GM12878 (cell line): ENCODE data around the gene NOD2. TPM values are rescaled to one million over a fixed set of nuclear protein-coding genes. Genes with fewer than 3 reads are reported as not detected.
A peak's percentile ranks its signal among the peaks of the same experiment; 100 is the strongest.

Source experiments
- ATAC-seq: fragments of 200-7000 bp; cut with Tn5 transposase; 3 replicates; pipeline ENCODE4 v1.9.1; 2020; ENCODE audit warnings: mild to moderate bottlenecking, moderate library complexity
- BruUV-seq: library from RNA; stranded (reverse); fragments of 400-500 nt; replicated peaks from 2 replicates; lab custom pipeline; 2021; lab: Mats Ljungman, UMichigan
- CTCF ChIA-PET: fragments of 300-600 bp; sonication (Branson Sonifier 250); formaldehyde crosslinking; extraction: SDS; loops from one replicate; lab custom pipeline; 2021; ENCODE audit warnings: inconsistent platforms; lab: Yijun Ruan, JAX
- POLR2A ChIA-PET: fragments of 350-600 bp; formaldehyde crosslinking; extraction: SDS; loops from one replicate; lab custom pipeline; 2021; ENCODE audit warnings: inconsistent platforms; lab: Charles Lee
- RAD21 ChIA-PET: fragments of 300-600 bp; sonication (Branson Sonifier 250); formaldehyde crosslinking; loops from one replicate; lab custom pipeline; 2023; ENCODE audit warnings: antibody characterized with exemption; ENCODE audit not compliant: unreplicated experiment; lab: Charles Lee
- SMC1A ChIA-PET: fragments of 300-600 bp; sonication (Branson Sonifier 250); formaldehyde crosslinking; loops from one replicate; lab custom pipeline; 2023; ENCODE audit not compliant: unreplicated experiment, uncharacterized antibody; lab: Charles Lee
- DNase-seq: peaks from one replicate; pipeline ENCODE4 v3.0.0-alpha.2; 2011; ENCODE audit warnings: low read depth, low spot score
- FAIRE-seq: peaks from 3 replicates; lab custom pipeline; 2011; peaks lifted over from hg19 to GRCh38; lab: Jason Lieb, UNC
- H2AFZ ChIP-seq: 2 replicates; pipeline ENCODE4 v1.6.0; 2011; ENCODE audit warnings: low read depth, low read length, control low read depth; ENCODE audit not compliant: control insufficient read depth
- H3K27ac ChIP-seq: 2 replicates; pipeline ENCODE4 v1.5.1; 2011; ENCODE audit warnings: control low read depth; ENCODE audit not compliant: control insufficient read depth, insufficient read depth
- H3K27me3 ChIP-seq, 2 experiments: replicated peaks in 1 of 2; 2 replicates each; pipeline versions ENCODE4 v1.6.0 to v1.6.1; 2011; ENCODE audit warnings: low read length in 1 of 2; ENCODE audit not compliant: control insufficient read depth in 2 of 2, insufficient read depth in 2 of 2
- H3K36me3 ChIP-seq, 2 experiments: 2 replicates each; pipeline ENCODE4 v1.5.1; 2011; ENCODE audit warnings: low read length in 1 of 2; ENCODE audit not compliant: control insufficient read depth in 2 of 2, insufficient read depth in 2 of 2
- H3K4me1 ChIP-seq: 2 replicates; pipeline ENCODE4 v1.6.1; 2011; ENCODE audit warnings: mild to moderate bottlenecking, low read length, moderate library complexity, mixed read lengths; ENCODE audit not compliant: control insufficient read depth, insufficient read depth
- H3K4me2 ChIP-seq: 2 replicates; pipeline ENCODE4 v1.6.0; 2011; ENCODE audit warnings: control low read depth; ENCODE audit not compliant: control insufficient read depth, insufficient read depth
- H3K4me3 ChIP-seq: fragments of 200-600 bp; sonication (generic); 2 replicates; pipeline ENCODE4 v1.5.1; 2016
- H3K79me2 ChIP-seq: 2 replicates; pipeline ENCODE4 v1.6.0; 2011; ENCODE audit warnings: low read length; ENCODE audit not compliant: control insufficient read depth, insufficient read depth
- H3K9ac ChIP-seq: 2 replicates; pipeline ENCODE4 v1.8.0; 2011; ENCODE audit warnings: low read length, control low read depth, mixed read lengths; ENCODE audit not compliant: control insufficient read depth, insufficient read depth
- H3K9me3 ChIP-seq: replicated peaks from 3 replicates; pipeline ENCODE4 v1.5.1; 2011; ENCODE audit warnings: mild to moderate bottlenecking, low read length; ENCODE audit not compliant: control insufficient read depth, insufficient read depth
- H4K20me1 ChIP-seq: 2 replicates; pipeline ENCODE4 v1.6.0; 2011; ENCODE audit not compliant: control insufficient read depth, insufficient read depth
- BACH1 ChIP-seq: fragments of 450-650 bp; IDR thresholded peaks from 2 replicates; pipeline ENCODE4 v1.6.1; 2017; ENCODE audit warnings: mild to moderate bottlenecking, borderline replicate concordance
- CHD1 ChIP-seq: IDR thresholded peaks from 2 replicates; pipeline ENCODE4 v1.6.1; 2012; ENCODE audit warnings: low read depth, low read length, improper control_type of control experiment
- IKZF1 ChIP-seq: fragments of 450-650 bp; conservative IDR thresholded peaks from 2 replicates; pipeline ENCODE4 v1.6.1; 2017; ENCODE audit warnings: antibody characterized with exemption, mild to moderate bottlenecking
- IKZF2 ChIP-seq, 2 experiments: fragments of 450-650 bp; IDR thresholded peaks; 2 replicates each; pipeline ENCODE4 v1.6.1; 2017; ENCODE audit warnings: mild to moderate bottlenecking in 2 of 2, moderate library complexity in 2 of 2
- LARP7 ChIP-seq: fragments of 450-650 bp; IDR thresholded peaks from 2 replicates; pipeline ENCODE4 v1.6.1; 2017; ENCODE audit warnings: mild to moderate bottlenecking
- MXI1 ChIP-seq: fragments of 150-350 bp; IDR thresholded peaks from 2 replicates; pipeline ENCODE4 v1.6.1; 2011; ENCODE audit warnings: low read depth, mild to moderate bottlenecking, inconsistent platforms, low read length, improper control_type of control experiment
- NFIC ChIP-seq: IDR thresholded peaks from 2 replicates; pipeline ENCODE4 v1.6.1; 2012; ENCODE audit warnings: low read depth, mild to moderate bottlenecking, inconsistent platforms, low read length, moderate library complexity
- NFXL1 ChIP-seq: fragments of 450-650 bp; IDR thresholded peaks from 2 replicates; pipeline ENCODE4 v1.6.1; 2017; ENCODE audit warnings: antibody characterized with exemption, mild to moderate bottlenecking, borderline replicate concordance
- NR2C1 ChIP-seq: fragments of 450-650 bp; IDR thresholded peaks from 2 replicates; pipeline ENCODE4 v1.6.1; 2017; ENCODE audit warnings: antibody characterized with exemption, mild to moderate bottlenecking, moderate library complexity
- PML ChIP-seq: IDR thresholded peaks from 2 replicates; pipeline ENCODE4 v1.6.1; 2012; ENCODE audit warnings: low read length, inconsistent platforms
- POLR2AphosphoS5 ChIP-seq: IDR thresholded peaks from 2 replicates; pipeline ENCODE4 v1.6.1; 2011; ENCODE audit warnings: mild to moderate bottlenecking, low read length, inconsistent platforms
- RAD21 ChIP-seq: IDR thresholded peaks from 2 replicates; pipeline ENCODE4 v1.6.1; 2011; ENCODE audit warnings: mild to moderate bottlenecking, low read depth, low read length, moderate library complexity; ENCODE audit not compliant: insufficient read depth
- RB1 ChIP-seq: fragments of 450-650 bp; formaldehyde crosslinking; IDR thresholded peaks from 2 replicates; pipeline ENCODE4 v1.6.1; 2017; ENCODE audit warnings: mild to moderate bottlenecking, borderline replicate concordance
- SREBF2 ChIP-seq: IDR thresholded peaks from 2 replicates; pipeline ENCODE4 v1.6.1; 2012; ENCODE audit warnings: mild to moderate bottlenecking, low read length
- SUPT20H ChIP-seq: IDR thresholded peaks from 2 replicates; pipeline ENCODE4 v1.6.1; 2011; ENCODE audit warnings: low read depth, mild to moderate bottlenecking, low read length, moderate library complexity, borderline replicate concordance; ENCODE audit not compliant: control insufficient read depth
- TCF7 ChIP-seq: IDR thresholded peaks from 2 replicates; pipeline ENCODE4 v1.6.1; 2014; ENCODE audit warnings: antibody characterized with exemption, borderline replicate concordance
- ZNF217 ChIP-seq: fragments of 450-650 bp; IDR thresholded peaks from 2 replicates; pipeline ENCODE4 v1.6.1; 2017; ENCODE audit warnings: antibody characterized with exemption, mild to moderate bottlenecking
- ZNF274 ChIP-seq: IDR thresholded peaks from one replicate; pipeline ENCODE4 v1.8.0; 2011; ENCODE audit not compliant: insufficient read length, insufficient read depth
- WGBS: methylation state at CpG from one replicate; pipeline ENCODE4 v1.1.6; 2016; ENCODE audit warnings: low lambda C conversion rate; ENCODE audit not compliant: insufficient replicate concordance, insufficient coverage; ENCODE audit errors: missing lambda C conversion rate; 5-methylcytosine and 5-hydroxymethylcytosine counted together
- in situ Hi-C: fragments of 300-500 bp; cut with MboI; formaldehyde crosslinking; loops from 9 replicates; pipeline ENCODE4 v1.14.3; 2018; ENCODE audit warnings: mixed read lengths
- intact Hi-C: fragments of 100-400 bp; cut with micrococcal nuclease; formaldehyde crosslinking; loops from one replicate; pipeline ENCODE4 v1.14.2; 2022; ENCODE audit not compliant: unreplicated experiment
- polyA plus RNA-seq, 11 experiments: library from polyadenylated mRNA; depleted of rRNA in 4 of 11; unstranded in 6 of 11; stranded (reverse) in 5 of 11; fragments of >200 nt; fragmentation: Nextera tagmentation in 4 of 11; fragmentation: Illumina TruSeq in 1 of 11; extraction: Ambion mirVana in 4 of 11; extraction: Trizol in 1 of 11; gene quantifications; 1 replicate in 1 of 11; 2 replicates in 10 of 11; pipeline versions ENCODE4 v1.2.1 to v1.2.3, GENCODE V29; 2011 to 2016; ENCODE audit warnings: inconsistent platforms in 2 of 11, missing spikeins in 2 of 11, low read depth in 1 of 11
- total RNA-seq, 4 experiments: library from RNA; depleted of rRNA in 3 of 4; stranded (reverse); fragments of >200 nt in 3 of 4; fragmentation: Illumina TruSeq in 1 of 4; extraction: Trizol in 1 of 4; gene quantifications; 2 replicates each; pipeline versions ENCODE4 v1.2.1 to v1.2.3, GENCODE V29; 2013 to 2021
- TF ChIP-seq, protein P1 (sequence below): fragments of 450-650 bp; IDR thresholded peaks from 2 replicates; pipeline ENCODE4 v1.6.1; 2017; ENCODE audit warnings: mild to moderate bottlenecking
- TF ChIP-seq, protein P2 (sequence below): fragments of 450-650 bp; IDR thresholded peaks from 2 replicates; pipeline ENCODE4 v1.6.1; 2017; ENCODE audit warnings: low read depth, mild to moderate bottlenecking, moderate library complexity
- TF ChIP-seq, protein P3 (sequence below): IDR thresholded peaks from 2 replicates; pipeline ENCODE4 v1.6.1; 2012; ENCODE audit warnings: low read depth, low read length, improper control_type of control experiment

The NOD2 gene
- total and polyA plus RNA-seq, 10 of the 15 experiments (the other 5 are each of a cell fraction or from before 2014, with no cell fraction given): 1.0 to 18.6 (median 6.7) TPM

DNA sequence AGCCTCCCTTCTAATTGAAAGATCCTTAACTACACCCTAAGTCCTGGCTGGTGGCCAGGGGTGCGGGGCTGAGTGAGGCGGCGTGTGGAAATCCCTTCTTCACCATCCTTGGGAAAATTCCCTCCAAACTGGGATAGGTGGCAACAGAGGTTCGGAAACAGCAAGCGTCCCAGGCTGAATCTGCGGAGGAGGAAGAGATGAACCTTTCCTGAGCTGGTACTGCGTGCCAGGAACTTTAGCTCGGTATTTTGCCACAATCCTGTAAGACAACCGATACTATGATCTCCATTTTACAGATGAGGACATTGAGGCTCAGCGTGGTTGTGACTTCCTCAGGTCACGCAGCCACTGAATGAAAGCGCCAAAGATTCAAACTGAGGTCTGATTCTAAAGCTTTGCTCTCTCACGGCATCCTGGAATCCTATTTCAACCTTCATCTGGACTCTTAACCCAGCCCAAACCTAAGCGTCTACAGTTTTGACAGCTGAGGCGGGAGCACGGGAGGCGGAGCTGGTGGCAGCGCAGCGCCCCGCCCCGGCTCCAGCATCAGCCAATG, 47.9 kb downstream of the NOD2 start:
- H3K27me3 ChIP-seq: no peaks in the 10 kb centered on the region
- peaks cover 40% of the 10 kb centered on the region for H3K79me2 ChIP-seq
- peak overlapping the region; percentile 81 for H3K4me2 ChIP-seq
- 8% methylated on average over 21 of the region's 21 CpGs for WGBS
- ChIA-PET POLR2A (interaction anchor here (0.7 to 7.2 kb wide), 10 partner anchors 10 to 74 kb away, joined by 3 to 104 read pairs (median 4); partner anchors contain the start of genes NOD2 and SNX20), RAD21 (interaction anchor here (0.7 to 13.0 kb wide), 13 partner anchors 9 to 716 kb away, joined by 3 to 578 read pairs (median 6); partner anchors contain the start of genes CNEP1R1 and SNX20), SMC1A (interaction anchor here (0.7 to 19.1 kb wide), 13 partner anchors 9 to 716 kb away, joined by 3 to 600 read pairs (median 4); partner anchors contain the start of genes CNEP1R1 and SNX20), CTCF (interaction anchor here (0.7 to 3.1 kb wide), 13 partner anchors 35 to 716 kb away, joined by 3 to 22 read pairs (median 5); partner anchors contain the start of gene CNEP1R1)
- in situ Hi-C loops: no loop called here
- H3K4me3 ChIP-seq: peak overlapping the region; percentile 69
- H2AFZ ChIP-seq: peak overlapping the region; percentile 82
- H3K4me1 ChIP-seq: peaks cover 27% of the 10 kb centered on the region
- DNase-seq (no peak), FAIRE-seq (peak; percentile 97), ATAC-seq (peak; percentile 1; the same call in 2 of the 3 replicates)
- H3K9me3 ChIP-seq: no peaks in the 10 kb centered on the region
- H4K20me1 ChIP-seq: no peaks in the 10 kb centered on the region
- intact Hi-C loops: loop anchor here (10.0 kb wide), 1 partner anchor 587 kb away; the partner anchor contains the start of gene TENT4B
- H3K36me3 ChIP-seq: no peaks in the 10 kb centered on the region
- H3K9ac ChIP-seq: peak overlapping the region; percentile 74
- BruUV-seq: TSS peak; percentile 94
- H3K27ac ChIP-seq: peak overlapping the region; percentile 82
- TF ChIP-seq ZNF217 (peak; percentile 79), PML (peak; percentile 55; the same call in 1 of the 2 replicates), CHD1 (no peak), NFXL1 (no peak), IKZF2 (IDR thresholded peaks at IDR 0.05) (peak; percentile 52 to 56; a peak in 2 of 4 replicates), RB1 (peak; percentile 28; the same call in 1 of the 2 replicates), SUPT20H (no peak), SREBF2 (no peak), LARP7 (peak; percentile 38; the same call in 1 of the 2 replicates), TCF7 (no peak), BACH1 (0 out of 2 replicates have a peak, but pooled peaks have one; percentile 34), POLR2AphosphoS5 (peak; percentile 81), RAD21 (no peak), NR2C1 (no peak), NFIC (no peak), ZNF274 (no peak), MXI1 (peak; percentile 34; the same call in 1 of the 2 replicates), IKZF1 (no peak; the same call in 1 of the 2 replicates)
- TF ChIP-seq, protein P1, sequence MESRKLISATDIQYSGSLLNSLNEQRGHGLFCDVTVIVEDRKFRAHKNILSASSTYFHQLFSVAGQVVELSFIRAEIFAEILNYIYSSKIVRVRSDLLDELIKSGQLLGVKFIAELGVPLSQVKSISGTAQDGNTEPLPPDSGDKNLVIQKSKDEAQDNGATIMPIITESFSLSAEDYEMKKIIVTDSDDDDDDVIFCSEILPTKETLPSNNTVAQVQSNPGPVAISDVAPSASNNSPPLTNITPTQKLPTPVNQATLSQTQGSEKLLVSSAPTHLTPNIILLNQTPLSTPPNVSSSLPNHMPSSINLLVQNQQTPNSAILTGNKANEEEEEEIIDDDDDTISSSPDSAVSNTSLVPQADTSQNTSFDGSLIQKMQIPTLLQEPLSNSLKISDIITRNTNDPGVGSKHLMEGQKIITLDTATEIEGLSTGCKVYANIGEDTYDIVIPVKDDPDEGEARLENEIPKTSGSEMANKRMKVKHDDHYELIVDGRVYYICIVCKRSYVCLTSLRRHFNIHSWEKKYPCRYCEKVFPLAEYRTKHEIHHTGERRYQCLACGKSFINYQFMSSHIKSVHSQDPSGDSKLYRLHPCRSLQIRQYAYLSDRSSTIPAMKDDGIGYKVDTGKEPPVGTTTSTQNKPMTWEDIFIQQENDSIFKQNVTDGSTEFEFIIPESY: no peak
- TF ChIP-seq, protein P2, sequence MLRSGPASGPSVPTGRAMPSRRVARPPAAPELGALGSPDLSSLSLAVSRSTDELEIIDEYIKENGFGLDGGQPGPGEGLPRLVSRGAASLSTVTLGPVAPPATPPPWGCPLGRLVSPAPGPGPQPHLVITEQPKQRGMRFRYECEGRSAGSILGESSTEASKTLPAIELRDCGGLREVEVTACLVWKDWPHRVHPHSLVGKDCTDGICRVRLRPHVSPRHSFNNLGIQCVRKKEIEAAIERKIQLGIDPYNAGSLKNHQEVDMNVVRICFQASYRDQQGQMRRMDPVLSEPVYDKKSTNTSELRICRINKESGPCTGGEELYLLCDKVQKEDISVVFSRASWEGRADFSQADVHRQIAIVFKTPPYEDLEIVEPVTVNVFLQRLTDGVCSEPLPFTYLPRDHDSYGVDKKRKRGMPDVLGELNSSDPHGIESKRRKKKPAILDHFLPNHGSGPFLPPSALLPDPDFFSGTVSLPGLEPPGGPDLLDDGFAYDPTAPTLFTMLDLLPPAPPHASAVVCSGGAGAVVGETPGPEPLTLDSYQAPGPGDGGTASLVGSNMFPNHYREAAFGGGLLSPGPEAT: no peak
- TF ChIP-seq, protein P3, sequence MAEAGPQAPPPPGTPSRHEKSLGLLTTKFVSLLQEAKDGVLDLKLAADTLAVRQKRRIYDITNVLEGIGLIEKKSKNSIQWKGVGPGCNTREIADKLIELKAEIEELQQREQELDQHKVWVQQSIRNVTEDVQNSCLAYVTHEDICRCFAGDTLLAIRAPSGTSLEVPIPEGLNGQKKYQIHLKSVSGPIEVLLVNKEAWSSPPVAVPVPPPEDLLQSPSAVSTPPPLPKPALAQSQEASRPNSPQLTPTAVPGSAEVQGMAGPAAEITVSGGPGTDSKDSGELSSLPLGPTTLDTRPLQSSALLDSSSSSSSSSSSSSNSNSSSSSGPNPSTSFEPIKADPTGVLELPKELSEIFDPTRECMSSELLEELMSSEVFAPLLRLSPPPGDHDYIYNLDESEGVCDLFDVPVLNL: peak; percentile 11; the same call in 1 of the 2 replicates
